ENCODE results near the gene USP34. TPM values are rescaled to one million over a fixed set of nuclear protein-coding genes. Genes with fewer than 3 reads are reported as not detected.

Gene USP34
- total RNA-seq, 4 donors from 2014 or later: 49.5 to 129 (median 84.9) TPM

DNA sequence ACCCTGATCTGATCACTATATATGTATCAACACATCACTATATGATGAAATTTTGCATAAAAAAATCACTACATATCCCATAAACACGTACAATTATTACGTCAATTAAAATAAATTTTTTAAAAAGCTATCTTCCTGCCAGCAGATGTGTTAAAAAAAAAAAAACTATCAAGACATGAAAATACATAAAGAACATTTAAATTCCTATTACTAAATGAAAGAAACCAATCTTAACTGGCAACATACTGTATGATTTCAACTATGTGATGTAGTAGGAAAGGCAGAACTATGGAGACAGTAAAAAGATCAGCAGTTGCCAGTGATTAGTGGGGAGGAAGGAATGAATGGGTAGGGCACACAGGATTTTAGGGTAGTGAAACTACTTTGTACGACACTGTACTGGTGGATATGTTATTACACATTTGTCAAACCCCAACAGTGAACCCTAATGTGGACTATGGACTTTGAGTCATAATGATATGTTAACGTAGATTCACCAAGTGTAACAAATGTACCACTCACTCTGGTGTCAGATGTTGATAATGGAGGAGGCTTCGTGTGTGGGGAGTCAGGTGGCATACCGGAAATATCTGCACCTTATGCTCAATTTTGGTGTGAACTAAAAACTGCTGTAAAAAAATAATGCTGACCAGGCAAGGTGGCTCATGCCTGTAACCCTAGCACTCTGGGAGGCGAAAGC is 27.4 kb downstream of the USP34 start:
- Histone ChIP-seq H3K36me3 (peaks cover 0 to 6% (median 0%) of the 10 kb centered on the region in 3 donors), H3K27me3 (no peaks in the 10 kb centered on the region), H3K4me1 (peaks cover 0 to 42% (median 12%) of the 10 kb centered on the region in 3 donors), H3K27ac (no peak overlapping the region), H3K9me3 (no peaks in the 10 kb centered on the region), H3K4me3 (no peak overlapping the region)
- no peak for DNase-seq
- intact Hi-C loops (cut with DNase I): no loop called here
- TF ChIP-seq, protein P1, sequence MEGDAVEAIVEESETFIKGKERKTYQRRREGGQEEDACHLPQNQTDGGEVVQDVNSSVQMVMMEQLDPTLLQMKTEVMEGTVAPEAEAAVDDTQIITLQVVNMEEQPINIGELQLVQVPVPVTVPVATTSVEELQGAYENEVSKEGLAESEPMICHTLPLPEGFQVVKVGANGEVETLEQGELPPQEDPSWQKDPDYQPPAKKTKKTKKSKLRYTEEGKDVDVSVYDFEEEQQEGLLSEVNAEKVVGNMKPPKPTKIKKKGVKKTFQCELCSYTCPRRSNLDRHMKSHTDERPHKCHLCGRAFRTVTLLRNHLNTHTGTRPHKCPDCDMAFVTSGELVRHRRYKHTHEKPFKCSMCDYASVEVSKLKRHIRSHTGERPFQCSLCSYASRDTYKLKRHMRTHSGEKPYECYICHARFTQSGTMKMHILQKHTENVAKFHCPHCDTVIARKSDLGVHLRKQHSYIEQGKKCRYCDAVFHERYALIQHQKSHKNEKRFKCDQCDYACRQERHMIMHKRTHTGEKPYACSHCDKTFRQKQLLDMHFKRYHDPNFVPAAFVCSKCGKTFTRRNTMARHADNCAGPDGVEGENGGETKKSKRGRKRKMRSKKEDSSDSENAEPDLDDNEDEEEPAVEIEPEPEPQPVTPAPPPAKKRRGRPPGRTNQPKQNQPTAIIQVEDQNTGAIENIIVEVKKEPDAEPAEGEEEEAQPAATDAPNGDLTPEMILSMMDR (IDR thresholded peaks at IDR 0.05): no peak
- TF ChIP-seq POLR2A (IDR thresholded peaks at IDR 0.05): no peak
- WGBS, 2 donors: 87 to 90% methylated on average over 7 of the region's 7 CpGs

GRCh38 chr2:61439241-61440002 is 31.5 kb downstream of the USP34 start:
- Histone ChIP-seq H3K36me3 (peaks cover 0 to 6% (median 0%) of the 10 kb centered on the region in 3 donors), H3K4me1 (peaks cover 0 to 44% (median 12%) of the 10 kb centered on the region in 3 donors), H3K27ac (no peak overlapping the region), H3K4me3 (no peak overlapping the region), H3K27me3 (no peaks in the 10 kb centered on the region), H3K9me3 (no peaks in the 10 kb centered on the region)
- no peak for DNase-seq
- intact Hi-C loops (cut with DNase I): no loop called here
- TF ChIP-seq, protein P1 (IDR thresholded peaks at IDR 0.05): no peak
- no peak for TF ChIP-seq POLR2A (IDR thresholded peaks at IDR 0.05)
- 74 to 81% methylated on average over 4 of the region's 7 CpGs for WGBS, 2 donors

- peaks cover 0 to 52% (median 12%) of the 10 kb centered on the region in 3 donors for H3K4me1 ChIP-seq
- DNase-seq: no peak
- peaks cover 0 to 3% (median 0%) of the 10 kb centered on the region in 3 donors for H3K36me3 ChIP-seq
- TF ChIP-seq, protein P1 (IDR thresholded peaks at IDR 0.05): no peak
- TF ChIP-seq POLR2A (IDR thresholded peaks at IDR 0.05): no peak
- no peaks in the 10 kb centered on the region for H3K27me3 ChIP-seq
- intact Hi-C loops (cut with DNase I): no loop called here
- no peak overlapping the region for H3K4me3 ChIP-seq
- H3K9me3 ChIP-seq: no peaks in the 10 kb centered on the region
- no peak overlapping the region for H3K27ac ChIP-seq
These were observed 32.2 kb downstream of the USP34 start for GRCh38 chr2:61438670-61439069.

DNA sequence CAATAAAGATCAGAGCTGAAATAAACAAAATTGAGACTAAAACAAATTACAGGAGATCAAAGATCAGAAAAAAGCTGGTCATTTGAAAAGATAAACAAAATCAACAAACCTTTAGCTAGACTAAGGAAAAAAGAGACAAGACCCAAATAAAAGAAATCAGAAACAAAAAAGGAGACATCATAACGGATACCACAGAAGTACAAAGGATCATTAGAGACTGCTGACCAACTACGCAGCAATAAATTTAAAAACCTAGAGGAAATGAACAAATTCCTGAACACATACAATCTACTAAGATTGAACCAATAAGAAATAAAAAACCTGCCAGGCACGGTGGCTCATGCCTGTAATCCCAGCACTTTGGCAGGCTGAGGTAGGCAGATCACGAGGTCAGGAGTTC is 33.7 kb downstream of the USP34 start:
- Histone ChIP-seq H3K27ac (no peak overlapping the region), H3K4me3 (no peak overlapping the region), H3K36me3 (no peaks in the 10 kb centered on the region), H3K27me3 (no peaks in the 10 kb centered on the region), H3K9me3 (no peaks in the 10 kb centered on the region), H3K4me1 (peaks cover 0 to 62% (median 11%) of the 10 kb centered on the region in 3 donors)
- intact Hi-C loops (cut with DNase I): no loop called here
- 89 to 90% methylated on average over 4 of the region's 4 CpGs for WGBS, 2 donors
- TF ChIP-seq, protein P1 (IDR thresholded peaks at IDR 0.05): no peak
- TF ChIP-seq POLR2A (IDR thresholded peaks at IDR 0.05): no peak
- DNase-seq: no peak

DNA sequence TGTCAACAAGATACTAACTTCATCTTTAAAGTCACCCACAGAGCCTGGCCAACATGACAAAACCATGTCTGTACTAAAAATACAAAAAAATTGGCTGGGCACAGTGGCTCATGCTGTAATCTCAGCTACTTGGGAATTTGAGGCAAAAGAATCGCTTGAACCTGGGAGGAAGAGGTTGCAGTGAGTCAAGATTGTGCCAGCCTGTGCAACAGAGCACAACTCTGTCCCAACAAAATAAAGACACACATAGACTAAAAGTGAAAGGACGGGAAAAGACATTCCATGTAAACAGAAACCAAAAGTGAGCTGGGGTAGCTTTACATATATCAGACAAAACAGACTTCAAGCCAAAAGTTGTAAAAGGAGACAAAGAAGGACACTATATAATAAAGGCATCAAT is 34.8 kb downstream of the USP34 start:
- 31 to 47% methylated on average over 2 of the region's 2 CpGs for WGBS, 2 donors
- H3K4me1 ChIP-seq: peaks cover 0 to 51% (median 8%) of the 10 kb centered on the region in 3 donors
- no peak overlapping the region for H3K27ac ChIP-seq
- no peak overlapping the region for H3K4me3 ChIP-seq
- intact Hi-C loops (cut with DNase I): no loop called here
- DNase-seq: no peak
- no peaks in the 10 kb centered on the region for H3K9me3 ChIP-seq
- TF ChIP-seq, protein P1 (IDR thresholded peaks at IDR 0.05): no peak
- no peak for TF ChIP-seq POLR2A (IDR thresholded peaks at IDR 0.05)
- H3K27me3 ChIP-seq: no peaks in the 10 kb centered on the region
- H3K36me3 ChIP-seq: no peaks in the 10 kb centered on the region

All from esophagus squamous epithelium (tissue), 5 donors.